ENCODE measurements around the gene LGALS14. TPM values are rescaled to one million over a fixed set of nuclear protein-coding genes. Genes with fewer than 3 reads are reported as not detected.

Gene LGALS14
- total RNA-seq (2022) (not detected in 2 replicates), Bru-seq, nascent RNA (not detected), BruChase-seq, experiment 1, labeled RNA remaining after a 6-hour chase (not detected), BruChase-seq, experiment 2, labeled RNA remaining after a 2-hour chase (not detected)
- long read RNA-seq: 0 reads

GRCh38 chr19:39704181-39705044, at the start of gene LGALS14:
Gene LGALS14 (plus strand): TSS chr19:39704481. CDS start chr19:39704529, 48 bp downstream.
- BruUV-seq (replicated peaks): no TSS peak
- no peak for DNase-seq (ENCODE audit: unreplicated experiment)
- H3K36me3 Mint-ChIP-seq (ENCODE audit: insufficient read depth, unreplicated experiment): no peaks in the 10 kb centered on the region
- no peak within 1 kb of the TSS for H3K27ac Mint-ChIP-seq (ENCODE audit: low read depth, unreplicated experiment)
- H3K27me3 Mint-ChIP-seq (ENCODE audit: insufficient read depth, unreplicated experiment): peaks cover 53% of the 10 kb centered on the region
- intact Hi-C loops (cut with micrococcal nuclease): no loop called here
- TF ChIP-seq CTCF (IDR thresholded peaks at IDR 0.05; ENCODE audit: unreplicated experiment): no peak
- no peaks in the 10 kb centered on the region for H3K4me1 Mint-ChIP-seq (ENCODE audit: insufficient read depth, unreplicated experiment)
- H3K9me3 Mint-ChIP-seq (ENCODE audit: unreplicated experiment): no peaks in the 10 kb centered on the region
- no peak within 1 kb of the TSS for H3K4me3 Mint-ChIP-seq (ENCODE audit: unreplicated experiment)
- CTCF ChIA-PET: interaction anchor here (0.6 to 1.9 kb wide), 3 partner anchors 30 to 866 kb away, joined by 3 to 9 read pairs (median 3); no protein-coding TSS in a partner anchor
- POLR2A ChIA-PET: no interaction called here

- Mint-ChIP-seq H3K36me3 (ENCODE audit: insufficient read depth, unreplicated experiment) (no peaks in the 10 kb centered on the region), H3K4me3 (ENCODE audit: unreplicated experiment) (no peak within 1 kb of the TSS), H3K27ac (ENCODE audit: low read depth, unreplicated experiment) (no peak within 1 kb of the TSS), H3K9me3 (ENCODE audit: unreplicated experiment) (no peaks in the 10 kb centered on the region), H3K27me3 (ENCODE audit: insufficient read depth, unreplicated experiment) (peaks cover 83% of the 10 kb centered on the region), H3K4me1 (ENCODE audit: insufficient read depth, unreplicated experiment) (no peaks in the 10 kb centered on the region)
- no peak for TF ChIP-seq CTCF (IDR thresholded peaks at IDR 0.05; ENCODE audit: unreplicated experiment)
- POLR2A ChIA-PET: no interaction called here
- no TSS peak for BruUV-seq (replicated peaks)
- intact Hi-C loops (cut with micrococcal nuclease): no loop called here
- DNase-seq (ENCODE audit: unreplicated experiment): no peak
- CTCF ChIA-PET: no interaction called here
Observed at GRCh38 chr19:39655613-39656012, 48.7 kb upstream of the LGALS14 start, which contains the start of gene LGALS16. Gene LGALS16 (plus strand): TSS chr19:39655913. CDS start chr19:39655962, 49 bp downstream.

GRCh38 chr19:39659791-39660190, 44.5 kb upstream of the LGALS14 start:
- peaks cover 71% of the 10 kb centered on the region for H3K27me3 Mint-ChIP-seq (ENCODE audit: insufficient read depth, unreplicated experiment)
- intact Hi-C loops (cut with micrococcal nuclease): no loop called here
- POLR2A ChIA-PET: no interaction called here
- H3K27ac Mint-ChIP-seq (ENCODE audit: low read depth, unreplicated experiment): no peak overlapping the region
- CTCF ChIA-PET: no interaction called here
- no peak for TF ChIP-seq CTCF (IDR thresholded peaks at IDR 0.05; ENCODE audit: unreplicated experiment)
- DNase-seq (ENCODE audit: unreplicated experiment): no peak
- no TSS peak for BruUV-seq (replicated peaks)
- H3K36me3 Mint-ChIP-seq (ENCODE audit: insufficient read depth, unreplicated experiment): no peaks in the 10 kb centered on the region
- H3K4me1 Mint-ChIP-seq (ENCODE audit: insufficient read depth, unreplicated experiment): no peaks in the 10 kb centered on the region
- H3K4me3 Mint-ChIP-seq (ENCODE audit: unreplicated experiment): no peak overlapping the region
- no peaks in the 10 kb centered on the region for H3K9me3 Mint-ChIP-seq (ENCODE audit: unreplicated experiment)

GRCh38 chr19:39660661-39661060, 43.6 kb upstream of the LGALS14 start:
- CTCF ChIA-PET: no interaction called here
- Mint-ChIP-seq H3K36me3 (ENCODE audit: insufficient read depth, unreplicated experiment) (no peaks in the 10 kb centered on the region), H3K4me1 (ENCODE audit: insufficient read depth, unreplicated experiment) (no peaks in the 10 kb centered on the region), H3K27me3 (ENCODE audit: insufficient read depth, unreplicated experiment) (peaks cover 73% of the 10 kb centered on the region), H3K27ac (ENCODE audit: low read depth, unreplicated experiment) (no peak overlapping the region), H3K9me3 (ENCODE audit: unreplicated experiment) (no peaks in the 10 kb centered on the region), H3K4me3 (ENCODE audit: unreplicated experiment) (no peak overlapping the region)
- BruUV-seq (replicated peaks): no TSS peak
- intact Hi-C loops (cut with micrococcal nuclease): no loop called here
- POLR2A ChIA-PET: interaction anchor here (1.0 kb wide), 1 partner anchor 73 kb away, joined by 3 read pairs; no protein-coding TSS in a partner anchor
- no peak for TF ChIP-seq CTCF (IDR thresholded peaks at IDR 0.05; ENCODE audit: unreplicated experiment)
- DNase-seq (ENCODE audit: unreplicated experiment): no peak

Data from MCF 10A (cell line).